Uterus (tissue), 4 donors: Measurements from ENCODE around the gene GAS2L2. TPM values are rescaled to one million over a fixed set of nuclear protein-coding genes. Genes with fewer than 3 reads are reported as not detected.
"Not testable (repeated sequence)": the region's sequence is repeated elsewhere in the genome, so short reads cannot be mapped to it uniquely, and the experiment has no call there.

Experiments used
- DNase-seq, 2 donors: peaks; one replicate each; pipeline ENCODE4 v3.0.0-alpha.2; 2019 to 2020
- H3K27ac ChIP-seq, 2 donors: fragments of 200-600 bp; sonication (generic); 1 replicate in 1 of 2; 2 replicates in 1 of 2; pipeline ENCODE4 v1.5.1; 2016 to 2018
- H3K27me3 ChIP-seq, 2 donors: fragments of 200-600 bp; sonication (generic); one replicate each; pipeline ENCODE4 v1.5.1; 2018 to 2019; ENCODE audit warnings: control low read depth in 1 of 2
- H3K36me3 ChIP-seq, 2 donors: fragments of 200-600 bp; sonication (generic); one replicate each; pipeline ENCODE4 v1.5.1; 2019; ENCODE audit warnings: control low read depth in 1 of 2
- H3K4me1 ChIP-seq, 2 donors: fragments of 200-600 bp; sonication (generic); one replicate each; pipeline ENCODE4 v1.5.1; 2018 to 2019; ENCODE audit warnings: control low read depth in 1 of 2
- H3K4me3 ChIP-seq, 2 donors: fragments of 200-600 bp; sonication (generic); 1 replicate in 1 of 2; 2 replicates in 1 of 2; pipeline ENCODE4 v1.5.1; 2018 to 2019; ENCODE audit warnings: mild to moderate bottlenecking in 1 of 2
- H3K9me3 ChIP-seq, 2 donors: fragments of 200-600 bp; sonication (generic); one replicate each; pipeline ENCODE4 v1.5.1; 2019; ENCODE audit warnings: control low read depth in 1 of 2
- POLR2A ChIP-seq, 2 donors: fragments of 450-650 bp; IDR thresholded peaks; one replicate each; pipeline ENCODE4 v1.6.1; 2016; ENCODE audit warnings: antibody characterized with exemption in 2 of 2, mild to moderate bottlenecking in 1 of 2, moderate library complexity in 1 of 2
- intact Hi-C: fragments of 100-400 bp; cut with DNase I; formaldehyde crosslinking; loops from one replicate; pipeline ENCODE4 v1.15.1; 2023; ENCODE audit warnings: low total_unique reads
- total RNA-seq, 4 donors: library from RNA; depleted of rRNA in 3 of 4; stranded (reverse); fragments of >200 nt in 3 of 4; gene quantifications; one replicate each; pipeline versions ENCODE4 v1.1.0 to v1.2.4, GENCODE V29; 2014 to 2023
- TF ChIP-seq, protein P1 (sequence below), 4 experiments: fragments of 200-600 bp in 2 of 4; fragments of 450-650 bp in 2 of 4; sonication (generic) in 2 of 4; IDR thresholded peaks; one replicate each; pipeline ENCODE4 v1.5.1; 2016 to 2019; ENCODE audit warnings: antibody characterized with exemption in 4 of 4, mild to moderate bottlenecking in 2 of 4, moderate library complexity in 1 of 4
- donor health status: DM: yes; HTN: yes; CAD: no.

The GAS2L2 gene
- total RNA-seq, 4 donors from 2014 or later, result 0.69 TPM; not detected in 3

DNA sequence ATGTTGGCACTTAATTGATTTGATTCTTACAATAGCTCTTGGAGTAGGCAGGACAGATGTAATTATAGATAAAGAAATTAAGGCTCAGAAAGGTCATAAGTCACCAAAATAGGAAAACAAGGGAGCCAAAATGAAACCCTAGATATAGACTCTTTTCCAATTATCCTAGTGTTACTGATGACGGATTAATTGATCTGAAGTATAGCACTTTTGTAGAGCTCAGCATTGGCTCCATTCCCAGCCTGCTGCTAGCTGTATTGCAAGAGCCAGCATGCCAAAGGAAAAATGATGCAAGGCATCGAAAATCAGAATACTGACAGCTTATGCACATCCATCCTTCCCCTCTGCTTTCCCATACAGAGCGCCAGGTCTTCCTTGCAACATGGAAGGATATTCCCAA, 43.2 kb downstream of the GAS2L2 start:
- Histone ChIP-seq H3K4me3 (no peak overlapping the region), H3K9me3 (no peaks in the 10 kb centered on the region), H3K4me1 (no peaks in the 10 kb centered on the region), H3K27me3 (no peaks in the 10 kb centered on the region), H3K27ac (no peak overlapping the region), H3K36me3 (no peaks in the 10 kb centered on the region)
- TF ChIP-seq POLR2A (IDR thresholded peaks at IDR 0.05), result no peak
- TF ChIP-seq, protein P1, sequence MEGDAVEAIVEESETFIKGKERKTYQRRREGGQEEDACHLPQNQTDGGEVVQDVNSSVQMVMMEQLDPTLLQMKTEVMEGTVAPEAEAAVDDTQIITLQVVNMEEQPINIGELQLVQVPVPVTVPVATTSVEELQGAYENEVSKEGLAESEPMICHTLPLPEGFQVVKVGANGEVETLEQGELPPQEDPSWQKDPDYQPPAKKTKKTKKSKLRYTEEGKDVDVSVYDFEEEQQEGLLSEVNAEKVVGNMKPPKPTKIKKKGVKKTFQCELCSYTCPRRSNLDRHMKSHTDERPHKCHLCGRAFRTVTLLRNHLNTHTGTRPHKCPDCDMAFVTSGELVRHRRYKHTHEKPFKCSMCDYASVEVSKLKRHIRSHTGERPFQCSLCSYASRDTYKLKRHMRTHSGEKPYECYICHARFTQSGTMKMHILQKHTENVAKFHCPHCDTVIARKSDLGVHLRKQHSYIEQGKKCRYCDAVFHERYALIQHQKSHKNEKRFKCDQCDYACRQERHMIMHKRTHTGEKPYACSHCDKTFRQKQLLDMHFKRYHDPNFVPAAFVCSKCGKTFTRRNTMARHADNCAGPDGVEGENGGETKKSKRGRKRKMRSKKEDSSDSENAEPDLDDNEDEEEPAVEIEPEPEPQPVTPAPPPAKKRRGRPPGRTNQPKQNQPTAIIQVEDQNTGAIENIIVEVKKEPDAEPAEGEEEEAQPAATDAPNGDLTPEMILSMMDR (IDR thresholded peaks at IDR 0.05), result no peak
- DNase-seq, result no peak
- intact Hi-C loops, result no loop called here

DNA sequence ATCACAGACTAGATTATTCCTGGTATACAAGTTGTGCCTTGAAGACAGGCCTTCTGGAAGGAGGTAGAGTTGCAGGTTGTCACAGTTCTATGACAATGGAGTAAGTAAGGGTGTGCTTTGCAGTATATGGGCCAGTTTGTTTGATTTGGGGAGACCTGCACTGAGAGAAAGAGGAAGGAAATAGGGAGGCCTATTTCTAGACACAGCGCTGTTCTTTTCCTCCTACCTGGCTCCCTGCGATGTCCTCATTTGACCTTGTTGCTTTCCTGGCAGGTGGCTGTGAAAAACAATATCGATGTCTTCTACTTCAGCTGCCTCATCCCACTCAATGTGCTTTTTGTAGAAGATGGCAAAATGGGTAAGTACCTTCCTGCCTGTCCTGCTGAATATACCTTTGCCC, 44.1 kb downstream of the GAS2L2 start:
- no peak for TF ChIP-seq POLR2A (IDR thresholded peaks at IDR 0.05)
- TF ChIP-seq, protein P1 (IDR thresholded peaks at IDR 0.05), result no peak
- no peaks in the 10 kb centered on the region for H3K36me3 ChIP-seq
- intact Hi-C loops, result no loop called here

DNA sequence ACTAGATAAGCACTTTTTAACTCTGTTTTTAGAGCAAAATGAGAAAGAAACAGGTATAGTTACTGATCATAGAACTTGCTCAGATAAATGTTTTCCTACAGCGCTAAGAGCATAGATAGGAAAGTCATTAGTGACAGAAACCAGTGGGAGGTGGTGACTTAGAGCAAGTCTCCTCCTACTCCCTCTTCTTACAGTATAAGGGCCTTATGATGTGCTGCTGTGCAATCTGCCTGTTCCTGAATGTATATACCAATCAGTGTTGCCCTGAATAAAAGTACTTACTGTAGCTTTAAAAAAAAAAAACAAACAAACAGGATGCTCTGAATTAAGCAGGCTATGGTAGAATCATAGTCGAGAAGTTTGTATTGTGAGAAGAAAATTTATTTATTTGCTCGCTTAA, 44.9 kb downstream of the GAS2L2 start:
- Histone ChIP-seq H3K4me1 (no peaks in the 10 kb centered on the region), H3K4me3 (no peak overlapping the region), H3K9me3 (no peaks in the 10 kb centered on the region), H3K36me3 (no peaks in the 10 kb centered on the region), H3K27me3 (no peaks in the 10 kb centered on the region), H3K27ac (no peak overlapping the region)
- TF ChIP-seq, protein P1 (IDR thresholded peaks at IDR 0.05), result no peak
- no peak for TF ChIP-seq POLR2A (IDR thresholded peaks at IDR 0.05)
- DNase-seq, result no peak
- intact Hi-C loops, result no loop called here

More for the DNA sequence above, 44.1 kb downstream of the GAS2L2 start:
- Histone ChIP-seq H3K9me3 (no peaks in the 10 kb centered on the region), H3K27ac (no peak overlapping the region), H3K4me3 (no peak overlapping the region), H3K4me1 (no peaks in the 10 kb centered on the region), H3K27me3 (no peaks in the 10 kb centered on the region)
- DNase-seq, result no peak

DNA sequence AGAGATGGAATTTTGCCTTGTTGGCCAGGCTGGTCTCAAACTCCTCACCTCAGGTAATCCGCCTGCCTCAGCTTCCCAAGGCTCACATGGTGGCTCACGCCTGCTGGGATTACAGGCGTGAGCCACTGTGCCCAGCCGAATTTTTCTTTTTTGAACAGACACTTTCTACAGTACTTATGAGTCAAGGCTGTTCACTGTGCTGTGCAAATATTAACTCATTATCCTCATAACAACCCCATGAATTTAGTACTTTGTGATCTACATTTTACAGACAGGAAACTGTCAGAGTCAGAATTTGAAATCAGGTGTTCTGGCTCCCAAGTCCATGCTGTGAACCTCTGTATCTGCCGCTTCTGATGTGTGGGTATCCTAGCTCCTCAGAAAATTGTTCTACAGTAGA, 47.3 kb downstream of the GAS2L2 start:
- Histone ChIP-seq H3K9me3 (no peaks in the 10 kb centered on the region), H3K4me3 (no peak overlapping the region), H3K27ac (no peak overlapping the region), H3K27me3 (no peaks in the 10 kb centered on the region), H3K36me3 (no peaks in the 10 kb centered on the region), H3K4me1 (no peaks in the 10 kb centered on the region)
- TF ChIP-seq POLR2A (IDR thresholded peaks at IDR 0.05), result no peak
- TF ChIP-seq, protein P1 (IDR thresholded peaks at IDR 0.05), result no peak
- no peak for DNase-seq
- intact Hi-C loops, result no loop called here

DNA sequence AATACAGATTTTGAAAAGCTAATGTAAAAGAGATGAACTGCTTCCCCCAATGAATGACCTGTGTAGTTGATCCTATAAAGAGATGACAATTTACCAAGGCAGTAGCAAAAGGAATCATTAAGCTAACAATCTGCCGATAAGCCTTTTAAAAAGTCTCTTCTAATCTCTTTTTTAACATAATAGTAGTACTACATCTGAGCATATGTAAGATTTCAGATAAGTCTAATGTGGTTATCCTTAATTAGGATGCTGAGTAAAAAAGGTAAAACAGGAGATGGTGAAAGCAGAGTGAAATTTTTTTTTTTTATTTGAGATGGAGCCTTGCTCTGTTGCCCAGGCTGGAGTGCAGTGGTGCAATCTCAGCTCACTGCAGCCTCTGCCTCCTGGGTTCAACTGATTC, 47.8 kb downstream of the GAS2L2 start:
- TF ChIP-seq, protein P1 (IDR thresholded peaks at IDR 0.05), result no peak
- TF ChIP-seq POLR2A (IDR thresholded peaks at IDR 0.05), result no peak
- Histone ChIP-seq H3K27me3 (no peaks in the 10 kb centered on the region), H3K36me3 (no peaks in the 10 kb centered on the region), H3K4me3 (no peak overlapping the region), H3K27ac (no peak overlapping the region), H3K9me3 (no peaks in the 10 kb centered on the region), H3K4me1 (no peaks in the 10 kb centered on the region)
- DNase-seq, result no peak
- intact Hi-C loops, result no loop called here

DNA sequence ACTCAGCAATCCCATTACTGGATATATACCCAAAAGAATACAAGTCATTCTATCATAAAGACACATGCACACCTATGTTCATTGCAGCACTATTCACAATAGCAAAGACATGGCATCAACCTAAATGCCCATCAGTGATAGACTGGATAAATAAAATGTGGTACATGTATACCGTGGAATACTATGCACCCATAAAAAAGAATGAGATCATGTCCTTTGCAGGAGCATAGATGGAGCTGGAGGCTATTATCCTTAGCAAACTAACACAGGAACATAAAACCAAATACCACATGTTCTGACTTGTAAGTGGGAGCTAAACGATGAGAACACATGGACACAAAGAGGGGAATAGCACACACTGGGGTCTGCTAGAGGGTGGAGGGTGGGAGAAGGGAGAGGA, 49.7 kb downstream of the GAS2L2 start:
- intact Hi-C loops, H3K36me3 ChIP-seq, DNase-seq: not testable (repeated sequence)

More for the DNA sequence above, 49.7 kb downstream of the GAS2L2 start:
- not testable (repeated sequence) for H3K27me3 ChIP-seq, H3K4me1 ChIP-seq, H3K9me3 ChIP-seq, H3K4me3 ChIP-seq, H3K27ac ChIP-seq
